Mucosa of descending colon (tissue), 3 donors: ENCODE results near the gene ZNF354C. TPM values are rescaled to one million over a fixed set of nuclear protein-coding genes. Genes with fewer than 3 reads are reported as not detected.

Source experiments
- ATAC-seq: fragments of 200-7000 bp; cut with Tn5 transposase; one replicate; pipeline ENCODE4 v1.9.1; 2020; ENCODE audit warnings: mild to moderate bottlenecking, moderate library complexity
- DNase-seq, 3 donors: peaks; one replicate each; pipeline ENCODE4 v3.0.0-alpha.2; 2020
- H3K36me3 ChIP-seq: fragments of 200-600 bp; one replicate; pipeline ENCODE4 v1.8.0; 2021; ENCODE audit warnings: low read depth, mild to moderate bottlenecking
- H3K4me1 ChIP-seq: fragments of 200-600 bp; one replicate; pipeline ENCODE4 v1.8.0; 2021; ENCODE audit warnings: low read depth, mild to moderate bottlenecking
- H3K4me3 ChIP-seq: fragments of 200-600 bp; one replicate; pipeline ENCODE4 v1.8.0; 2021; ENCODE audit warnings: mild to moderate bottlenecking
- H3K9me3 ChIP-seq: fragments of 200-600 bp; one replicate; pipeline ENCODE4 v1.8.0; 2021; ENCODE audit warnings: mild to moderate bottlenecking
- CTCF ChIP-seq: fragments of 200-600 bp; IDR thresholded peaks from one replicate; pipeline ENCODE4 v1.8.0; 2022; ENCODE audit warnings: antibody characterized with exemption, mild to moderate bottlenecking
- intact Hi-C, 2 donors: fragments of 100-400 bp; cut with DNase I in 1 of 2; cut with micrococcal nuclease in 1 of 2; formaldehyde crosslinking; loops; one replicate each; pipeline versions ENCODE4 v1.11.0 to v1.11.1; 2022; cut with DNase I, micrococcal nuclease
- total RNA-seq, 3 donors: library from RNA; stranded (reverse); fragmentation: NEBNext Ultra II Directional in 2 of 3; extraction: Animal tissue kit (Norgen Biotek cat#: 25700) in 2 of 3; gene quantifications; one replicate each; pipeline versions ENCODE4 v1.2.1 to v1.2.4, GENCODE V29; 2021 to 2023
- donor health status: DM: no; HTN: no; CAD: no; lungs with moderate emphysema.
- donor health status: DM: no; HTN: no; CAD: no.
- donor health status: DM: no; HTN: yes; CAD: no.

ZNF354C gene
- total RNA-seq, 3 donors from 2014 or later, result 1.6 to 9.1 (median 1.7) TPM

DNA sequence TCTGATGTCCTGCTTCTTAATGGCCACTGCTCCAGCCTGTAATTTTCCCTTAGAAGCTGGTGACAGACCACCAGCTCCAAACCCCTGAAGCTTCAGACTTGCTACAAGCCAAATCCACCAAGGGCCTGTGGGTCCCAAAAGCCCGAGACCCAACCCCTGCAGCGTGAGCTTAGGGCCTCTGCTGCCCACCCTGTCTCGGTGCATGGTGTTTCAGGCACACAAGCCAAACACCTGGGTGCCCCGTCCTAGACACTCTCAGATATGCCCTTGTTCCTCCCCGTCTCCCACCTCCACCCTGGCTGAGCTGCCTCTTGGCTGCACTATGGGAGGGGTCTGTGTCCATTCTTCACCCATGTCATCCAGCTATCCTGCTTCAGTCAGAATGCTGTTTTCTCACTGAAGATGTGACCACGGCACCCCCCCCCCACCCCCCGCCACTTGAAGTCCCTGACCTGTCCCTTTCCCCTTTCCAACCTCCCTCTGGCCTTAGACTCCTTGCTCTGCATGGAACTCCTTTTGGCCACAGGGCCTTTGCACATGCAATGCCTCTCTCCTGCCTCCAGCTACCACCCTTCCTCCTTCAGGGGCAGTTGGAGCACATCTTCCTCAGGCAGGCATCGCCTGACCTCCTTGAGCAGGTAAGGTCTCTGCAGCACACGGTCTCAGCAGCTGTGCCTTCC lies 55.8 kb downstream of the ZNF354C start:
- Histone ChIP-seq H3K36me3 (no peaks in the 10 kb centered on the region), H3K4me1 (no peaks in the 10 kb centered on the region), H3K9me3 (peaks cover 45% of the 10 kb centered on the region), H3K4me3 (no peak overlapping the region)
- ATAC-seq, result no peak
- TF ChIP-seq CTCF, result no peak
- intact Hi-C loops, result no loop called here
- DNase-seq, result no peak

GRCh38 chr5:179118338-179118737 lies 58.2 kb downstream of the ZNF354C start:
- intact Hi-C loops, result no loop called here
- TF ChIP-seq CTCF, result no peak
- peaks cover 44% of the 10 kb centered on the region for H3K9me3 ChIP-seq

DNA sequence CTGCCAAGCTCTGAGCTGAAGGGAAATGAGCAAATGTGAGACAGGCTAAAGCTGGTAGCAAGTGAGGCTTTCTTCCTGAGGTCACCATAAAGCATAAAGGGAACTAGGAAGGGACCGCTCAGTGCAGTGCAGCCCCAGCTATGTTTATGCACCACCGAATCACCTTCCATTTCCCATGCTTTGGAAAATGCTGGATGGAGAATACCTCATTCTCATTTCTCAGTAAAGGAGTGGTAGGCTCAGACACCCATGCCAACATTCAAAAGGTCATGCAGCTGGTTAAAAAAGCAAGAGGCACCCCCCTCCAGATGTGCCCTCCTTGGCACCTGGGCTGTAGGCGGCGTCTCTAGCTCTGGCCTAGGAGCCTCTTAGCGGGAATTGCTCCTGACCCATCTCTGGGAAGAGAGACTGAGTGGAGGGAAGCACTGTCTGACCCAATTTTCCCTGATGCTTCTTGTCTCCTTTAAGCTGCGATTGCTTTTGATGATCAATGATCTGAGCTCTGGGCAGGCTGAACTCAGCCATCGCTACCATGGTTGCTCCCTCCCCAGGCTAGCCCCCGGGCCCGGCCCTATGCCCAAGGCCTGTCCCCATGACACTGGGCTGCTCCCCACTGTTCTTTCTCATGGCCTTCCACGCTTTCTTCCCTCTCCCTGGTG lies 58.7 kb downstream of the ZNF354C start:
- Histone ChIP-seq H3K4me1 (no peaks in the 10 kb centered on the region), H3K36me3 (no peaks in the 10 kb centered on the region), H3K9me3 (peaks cover 41% of the 10 kb centered on the region), H3K4me3 (no peak overlapping the region)
- no peak for TF ChIP-seq CTCF
- no peak for ATAC-seq
- intact Hi-C loops, result no loop called here
- no peak for DNase-seq

More at GRCh38 chr5:179118338-179118737, 58.2 kb downstream of the ZNF354C start:
- H3K36me3 ChIP-seq, result no peaks in the 10 kb centered on the region
- ATAC-seq, result no peak
- no peak overlapping the region for H3K4me3 ChIP-seq
- no peaks in the 10 kb centered on the region for H3K4me1 ChIP-seq
- DNase-seq, result no peak

DNA sequence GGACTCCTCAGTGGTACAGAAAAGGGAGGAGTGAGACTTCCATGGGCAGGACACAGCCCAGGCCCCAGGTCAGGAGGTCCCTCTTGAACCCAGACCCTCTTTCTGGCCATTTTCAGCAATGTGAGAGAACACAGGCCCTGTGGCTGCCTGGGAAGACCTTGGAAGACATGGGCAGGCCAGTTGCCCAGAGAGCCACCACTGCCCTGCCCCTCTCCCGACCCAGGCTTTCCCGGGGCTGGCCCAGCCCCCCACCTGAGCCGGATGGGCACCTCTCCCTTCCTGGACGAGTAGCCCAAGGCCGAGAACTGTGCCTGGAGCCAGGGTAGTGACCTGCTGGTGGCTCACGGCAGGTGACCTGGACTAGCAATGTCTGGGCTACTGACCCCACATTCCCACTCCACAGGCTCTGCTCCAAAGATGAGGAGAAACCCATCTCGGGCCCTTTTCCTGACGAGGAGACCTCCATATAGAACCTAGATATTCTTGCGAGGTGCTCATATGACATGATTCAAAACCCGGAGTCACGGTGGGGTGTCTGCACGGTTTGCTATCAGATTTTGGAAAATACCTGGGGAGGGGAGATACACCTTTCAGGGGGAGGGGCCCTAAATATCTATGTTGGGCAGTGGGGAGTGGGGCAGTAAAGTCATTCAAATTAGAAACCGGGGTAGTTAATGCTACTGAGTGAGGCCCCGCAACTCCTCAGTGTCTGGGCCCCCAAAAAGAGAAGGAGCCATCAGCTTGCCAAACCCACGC lies 59.4 kb downstream of the ZNF354C start:
- intact Hi-C loops, result no loop called here
- ATAC-seq, result no peak
- H3K9me3 ChIP-seq, result peaks cover 34% of the 10 kb centered on the region
- TF ChIP-seq CTCF, result no peak
- no peak for DNase-seq
- no peak overlapping the region for H3K4me3 ChIP-seq
- H3K36me3 ChIP-seq, result no peaks in the 10 kb centered on the region
- H3K4me1 ChIP-seq, result no peaks in the 10 kb centered on the region

DNA sequence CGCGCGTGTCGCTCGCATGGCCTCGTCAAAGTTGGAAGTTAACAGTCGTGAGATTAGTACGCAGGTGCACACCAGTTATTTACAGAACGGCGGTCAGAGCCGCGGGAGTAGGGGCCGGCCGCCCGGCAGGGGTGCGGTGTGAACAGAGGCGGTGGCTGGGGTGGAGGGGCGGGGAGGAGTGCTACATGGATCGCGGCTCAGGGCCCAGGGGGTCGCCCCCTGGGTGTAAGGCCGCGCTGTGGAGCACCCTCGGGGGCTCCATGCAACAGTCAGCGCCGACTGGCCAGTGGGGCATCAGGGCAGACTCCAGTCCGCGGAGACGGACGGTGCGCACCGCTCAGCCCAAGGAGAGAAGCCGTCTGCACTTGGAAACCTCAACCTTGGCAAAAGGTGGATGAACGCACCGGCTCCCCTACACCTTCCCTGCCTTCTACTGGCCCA lies 60.3 kb downstream of the ZNF354C start:
- Histone ChIP-seq H3K4me3 (no peak overlapping the region), H3K4me1 (no peaks in the 10 kb centered on the region), H3K9me3 (peaks cover 36% of the 10 kb centered on the region), H3K36me3 (no peaks in the 10 kb centered on the region)
- ATAC-seq (no peak), DNase-seq (no peak)
- intact Hi-C loops, result no loop called here
- no peak for TF ChIP-seq CTCF
